ENCODE measurements around the gene OSBPL2.

OSBPL2 gene

DNA sequence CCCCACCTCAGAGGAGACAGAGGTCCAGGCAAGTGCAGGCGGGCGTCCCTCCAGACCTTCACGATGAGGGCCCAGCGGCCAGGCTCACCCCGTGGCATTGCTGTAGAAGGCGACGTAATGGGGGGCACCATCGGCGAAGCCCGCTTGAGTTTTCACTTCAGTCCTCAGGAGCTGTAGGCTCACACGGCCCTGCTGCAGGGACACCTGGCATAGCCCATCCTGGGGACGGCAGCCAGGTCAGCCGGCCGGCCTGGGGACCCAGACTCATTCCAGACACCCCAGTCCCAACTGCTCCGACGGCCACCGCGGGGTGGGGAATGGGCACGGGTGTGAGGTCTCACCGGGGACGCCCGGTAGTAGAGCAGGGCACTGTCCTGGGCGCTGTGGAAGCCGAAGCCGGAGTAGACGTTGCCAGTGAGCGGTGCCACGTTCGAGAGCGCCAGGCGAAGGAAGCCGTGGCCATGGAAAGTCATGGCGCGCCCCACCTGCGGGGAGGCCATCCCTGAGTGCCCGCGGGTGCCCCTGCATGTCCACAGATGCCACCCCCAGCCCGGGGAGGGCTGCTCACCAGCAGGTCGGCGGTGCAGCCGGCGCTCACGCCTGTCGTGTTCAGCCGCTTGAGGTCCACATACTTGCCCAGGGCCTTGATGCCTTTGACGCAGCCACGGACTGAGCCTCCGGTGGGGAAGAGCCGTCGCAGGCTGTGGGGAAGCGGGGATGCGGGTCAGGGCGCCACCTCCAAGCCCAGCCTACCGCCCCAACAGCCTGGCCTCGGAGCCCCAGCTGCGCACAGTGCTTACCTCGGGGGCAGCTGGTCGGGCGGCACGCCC lies 73.7 kb downstream of the OSBPL2 start:
- no peak overlapping the region for H3K4me3 ChIP-seq (ENCODE audit: control insufficient read depth, low read depth, low read length)
- TF ChIP-seq, protein P1, sequence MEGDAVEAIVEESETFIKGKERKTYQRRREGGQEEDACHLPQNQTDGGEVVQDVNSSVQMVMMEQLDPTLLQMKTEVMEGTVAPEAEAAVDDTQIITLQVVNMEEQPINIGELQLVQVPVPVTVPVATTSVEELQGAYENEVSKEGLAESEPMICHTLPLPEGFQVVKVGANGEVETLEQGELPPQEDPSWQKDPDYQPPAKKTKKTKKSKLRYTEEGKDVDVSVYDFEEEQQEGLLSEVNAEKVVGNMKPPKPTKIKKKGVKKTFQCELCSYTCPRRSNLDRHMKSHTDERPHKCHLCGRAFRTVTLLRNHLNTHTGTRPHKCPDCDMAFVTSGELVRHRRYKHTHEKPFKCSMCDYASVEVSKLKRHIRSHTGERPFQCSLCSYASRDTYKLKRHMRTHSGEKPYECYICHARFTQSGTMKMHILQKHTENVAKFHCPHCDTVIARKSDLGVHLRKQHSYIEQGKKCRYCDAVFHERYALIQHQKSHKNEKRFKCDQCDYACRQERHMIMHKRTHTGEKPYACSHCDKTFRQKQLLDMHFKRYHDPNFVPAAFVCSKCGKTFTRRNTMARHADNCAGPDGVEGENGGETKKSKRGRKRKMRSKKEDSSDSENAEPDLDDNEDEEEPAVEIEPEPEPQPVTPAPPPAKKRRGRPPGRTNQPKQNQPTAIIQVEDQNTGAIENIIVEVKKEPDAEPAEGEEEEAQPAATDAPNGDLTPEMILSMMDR (IDR thresholded peaks at IDR 0.05; ENCODE audit: control insufficient read depth, insufficient read depth, low read depth, low read length, missing control alignments): no peak
- DNase-seq (ENCODE audit: low read depth): no peak

DNA sequence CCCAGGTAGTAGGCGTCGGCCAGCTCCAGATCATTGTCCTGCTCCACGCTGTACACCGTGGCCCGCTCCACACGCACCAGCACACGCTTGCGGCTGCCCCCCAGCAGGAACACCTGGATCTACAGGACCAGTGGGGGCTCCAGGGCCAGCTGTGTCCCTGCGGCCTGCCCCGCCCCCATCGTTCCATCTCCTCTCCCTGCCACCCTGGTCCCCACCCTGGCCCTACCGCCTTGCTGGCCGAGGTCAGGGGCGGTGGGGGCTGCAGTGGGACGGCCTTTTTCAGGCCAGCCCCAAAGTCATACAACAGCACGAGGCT lies 74.3 kb downstream of the OSBPL2 start:
- no peak for DNase-seq (ENCODE audit: low read depth)
- TF ChIP-seq, protein P1 (IDR thresholded peaks at IDR 0.05; ENCODE audit: control insufficient read depth, insufficient read depth, low read depth, low read length, missing control alignments): no peak
- no peak overlapping the region for H3K4me3 ChIP-seq (ENCODE audit: control insufficient read depth, low read depth, low read length)

DNA sequence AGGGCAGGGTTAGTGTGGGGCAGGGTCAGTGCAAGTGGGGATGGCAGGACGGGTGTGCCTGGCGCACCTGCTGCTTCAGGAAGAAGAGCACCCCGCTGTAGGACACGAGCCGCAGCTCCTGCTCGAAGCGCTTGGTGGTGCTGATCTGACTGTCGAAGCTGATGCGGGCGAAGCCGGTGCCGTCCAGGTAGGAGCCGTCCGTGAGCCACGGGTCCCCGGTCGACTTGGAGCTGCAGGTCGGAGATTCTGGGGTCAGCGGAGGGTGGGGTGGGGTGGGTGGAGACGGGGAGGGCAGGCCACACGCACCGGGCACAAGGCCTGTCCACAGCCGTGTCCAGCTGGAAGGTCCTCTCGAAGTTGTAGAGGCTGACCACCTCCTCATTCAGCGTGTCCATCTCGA lies 74.7 kb downstream of the OSBPL2 start:
- TF ChIP-seq, protein P1 (IDR thresholded peaks at IDR 0.05; ENCODE audit: control insufficient read depth, insufficient read depth, low read depth, low read length, missing control alignments): no peak
- H3K4me3 ChIP-seq (ENCODE audit: control insufficient read depth, low read depth, low read length): no peak overlapping the region
- no peak for DNase-seq (ENCODE audit: low read depth)

DNA sequence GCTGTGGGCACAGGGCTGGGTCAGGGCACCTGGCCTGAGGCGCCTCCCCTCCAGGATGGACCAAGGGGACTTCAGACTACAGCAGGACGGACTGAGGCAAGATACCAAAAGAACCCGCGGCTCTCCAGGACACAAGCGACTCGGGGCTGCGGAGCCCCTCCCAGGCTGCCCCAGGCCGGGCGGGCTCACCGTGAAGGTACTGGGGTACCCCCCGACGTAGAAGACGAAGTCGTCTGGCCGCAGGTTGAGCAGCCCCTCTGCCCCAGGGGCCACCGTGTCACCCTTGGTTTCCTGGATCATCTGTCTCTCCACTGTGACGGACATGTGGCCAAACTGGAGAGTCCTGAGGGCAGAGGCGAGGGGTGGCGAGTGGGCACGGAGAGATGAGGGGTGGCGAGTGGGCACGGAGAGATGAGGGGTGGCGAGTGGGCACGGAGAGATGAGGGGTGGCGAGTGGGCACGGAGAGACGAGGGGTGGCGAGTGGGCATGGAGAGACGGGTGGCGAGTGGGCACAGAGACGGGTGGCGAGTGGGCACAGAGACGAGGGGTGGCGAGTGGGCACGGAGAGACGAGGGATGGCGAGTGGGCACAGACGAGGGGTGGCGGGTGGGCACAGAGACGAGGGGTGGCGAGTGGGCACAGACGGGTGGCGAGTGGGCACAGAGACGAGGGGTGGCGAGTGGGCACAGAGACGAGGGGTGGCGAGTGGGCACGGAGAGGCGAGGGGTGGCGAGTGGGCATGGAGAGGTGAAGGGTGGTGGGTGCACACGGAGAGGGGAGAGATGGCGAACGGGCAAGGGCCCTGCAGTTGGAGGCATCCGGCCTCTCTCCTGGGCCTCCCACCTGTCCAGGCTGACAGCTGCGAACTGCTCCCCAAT lies 75.4 kb downstream of the OSBPL2 start:
- no peak overlapping the region for H3K4me3 ChIP-seq (ENCODE audit: control insufficient read depth, low read depth, low read length)
- TF ChIP-seq, protein P1 (IDR thresholded peaks at IDR 0.05; ENCODE audit: control insufficient read depth, insufficient read depth, low read depth, low read length, missing control alignments): no peak
- no peak for DNase-seq (ENCODE audit: low read depth)

DNA sequence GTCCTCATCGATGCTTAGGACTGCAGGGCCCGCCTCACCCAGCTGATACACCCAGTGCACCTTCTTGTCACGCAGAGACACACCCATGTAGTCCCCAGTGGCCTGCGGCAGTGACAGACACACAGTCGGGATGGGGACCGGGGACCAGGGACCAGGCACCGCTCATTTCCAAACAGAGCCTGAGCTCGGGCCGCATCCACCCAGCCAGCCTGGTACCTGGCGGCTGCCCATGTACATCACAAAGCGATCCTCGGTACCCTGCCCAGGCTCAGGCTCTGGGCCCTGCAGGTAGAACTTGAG lies 76.0 kb downstream of the OSBPL2 start:
- TF ChIP-seq, protein P1 (IDR thresholded peaks at IDR 0.05; ENCODE audit: control insufficient read depth, insufficient read depth, low read depth, low read length, missing control alignments): no peak
- H3K4me3 ChIP-seq (ENCODE audit: control insufficient read depth, low read depth, low read length): no peak overlapping the region
- DNase-seq (ENCODE audit: low read depth): no peak

DNA sequence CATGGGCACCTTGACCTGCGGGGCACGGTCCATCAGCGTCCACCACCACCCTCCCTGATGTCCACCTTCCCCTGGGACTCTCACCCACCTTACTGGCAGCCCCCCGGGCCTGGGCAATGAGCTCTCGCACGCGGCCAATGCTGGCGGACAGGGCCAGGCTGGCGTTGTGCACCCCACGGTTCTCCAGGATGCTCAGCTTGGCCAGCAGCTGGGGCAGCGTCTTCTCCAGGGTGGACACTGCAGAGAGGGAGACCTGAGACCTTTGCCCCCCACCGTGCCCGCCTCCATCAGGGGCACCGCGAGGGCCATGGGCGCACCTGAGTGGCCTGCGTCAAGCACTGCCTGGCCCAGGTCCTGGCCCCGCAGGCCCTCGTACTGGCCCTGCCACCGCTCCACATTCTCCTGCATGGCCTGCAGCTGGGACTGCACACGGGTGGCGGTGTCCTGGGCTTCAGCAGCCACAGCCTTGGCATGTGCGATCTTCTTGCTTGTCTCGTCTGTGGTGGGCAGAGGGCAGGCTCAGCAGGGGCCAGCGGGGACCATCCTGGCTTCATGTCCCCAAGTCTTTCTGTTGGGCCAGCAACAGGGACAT lies 76.5 kb downstream of the OSBPL2 start:
- TF ChIP-seq, protein P1 (IDR thresholded peaks at IDR 0.05; ENCODE audit: control insufficient read depth, insufficient read depth, low read depth, low read length, missing control alignments): no peak
- no peak overlapping the region for H3K4me3 ChIP-seq (ENCODE audit: control insufficient read depth, low read depth, low read length)
- DNase-seq (ENCODE audit: low read depth): no peak
